ENCODE data around the gene CSN3. TPM values are rescaled to one million over a fixed set of nuclear protein-coding genes. Genes with fewer than 3 reads are reported as not detected.

Gene CSN3
- total and polyA plus RNA-seq, 2 of the 4 experiments (the other 2 are of a cell fraction), result not detected

- H2AK5ac ChIP-seq (ENCODE audit: low read depth, low read length), result no peak overlapping the region
- H3K36me3 ChIP-seq (ENCODE audit: control insufficient read depth, insufficient read depth, low read length), result no peaks in the 10 kb centered on the region
- no peaks in the 10 kb centered on the region for H4K20me1 ChIP-seq (ENCODE audit: insufficient read depth, low read length)
- no peak overlapping the region for H4K5ac ChIP-seq (ENCODE audit: low read depth, low read length)
- no peak overlapping the region for H2BK120ac ChIP-seq (ENCODE audit: low read depth, low read length)
- H3K14ac ChIP-seq (replicated peaks; ENCODE audit: low read depth, low read length), result no peak overlapping the region
- no peak overlapping the region for H4K8ac ChIP-seq (ENCODE audit: low read depth in 2 of 2, low read length in 2 of 2)
- H3K79me1 ChIP-seq (ENCODE audit: low read depth in 1 of 2, low read length in 2 of 2), result no peaks in the 10 kb centered on the region
- no peak overlapping the region for H2BK5ac ChIP-seq (ENCODE audit: low read depth, low read length, poor library complexity, severe bottlenecking)
- no peak overlapping the region for H4K91ac ChIP-seq (ENCODE audit: insufficient read depth, low read depth, low read length)
- no peak overlapping the region for H2AFZ ChIP-seq (replicated peaks; ENCODE audit: low read length, poor library complexity)
- H3K9me1 ChIP-seq (ENCODE audit: insufficient read depth, low read length), result no peaks in the 10 kb centered on the region
- no peaks in the 10 kb centered on the region for H3K27me3 ChIP-seq (ENCODE audit: control insufficient read depth, insufficient read depth, low read length)
- H3K27ac ChIP-seq (ENCODE audit: insufficient read depth, low read length), result no peak overlapping the region
- no peaks in the 10 kb centered on the region for H3K4me1 ChIP-seq (ENCODE audit: control insufficient read depth, insufficient read depth, low read length)
- TF ChIP-seq MAFK (IDR thresholded peaks at IDR 0.05; ENCODE audit: low read depth, low read length) (no peak), MXI1 (IDR thresholded peaks at IDR 0.05; ENCODE audit: borderline replicate concordance, low read depth, low read length) (no peak), BHLHE40 (IDR thresholded peaks at IDR 0.05; ENCODE audit: low read depth, low read length) (no peak), USF2 (IDR thresholded peaks at IDR 0.05; ENCODE audit: low read depth, low read length) (no peak), CTCF (conservative IDR thresholded peaks at IDR 0.05; ENCODE audit: low read depth, low read length) (no peak), FOS (IDR thresholded peaks at IDR 0.05; ENCODE audit: low read depth, low read length) (no peak), RAD21 (IDR thresholded peaks at IDR 0.05; ENCODE audit: low read length) (no peak), POLR2A (IDR thresholded peaks at IDR 0.05; ENCODE audit: low read depth, low read length) (no peak), NFE2L2 (IDR thresholded peaks at IDR 0.05; ENCODE audit: low read depth, low read length) (no peak), CHD1 (IDR thresholded peaks at IDR 0.05; ENCODE audit: low read depth, low read length) (no peak), ELK1 (IDR thresholded peaks at IDR 0.05; ENCODE audit: borderline replicate concordance, low read depth, low read length) (no peak), MAZ (IDR thresholded peaks at IDR 0.05; ENCODE audit: borderline replicate concordance, low read depth, low read length) (no peak), RFX5 (IDR thresholded peaks at IDR 0.05; ENCODE audit: low read depth, low read length) (no peak)
- H3K56ac ChIP-seq (ENCODE audit: extremely low read depth, insufficient read depth, low read length), result no peak overlapping the region
- H3K4ac ChIP-seq (ENCODE audit: low read depth, low read length), result no peak overlapping the region
- POLR2A ChIA-PET (ENCODE audit: unreplicated experiment), result no interaction called here
- no TSS peak for BruUV-seq (replicated peaks)
- CTCF ChIA-PET, result no interaction called here
- no peak overlapping the region for H3K18ac ChIP-seq (ENCODE audit: low read depth, low read length)
- H3K4me2 ChIP-seq (ENCODE audit: low read depth, low read length), result no peak overlapping the region
- H3K9ac ChIP-seq (ENCODE audit: low read depth, low read length), result no peak overlapping the region
- no peak overlapping the region for H2BK15ac ChIP-seq (ENCODE audit: low read depth, low read length)
- no CpG with 5 or more reads among the region's 2 CpGs for WGBS, 2 experiments (ENCODE audit: extremely low coverage in 2 of 2, insufficient read length in 1 of 2)
- ATAC-seq (ENCODE audit: low read depth) (no peak), DNase-seq (no peak)
- no peak overlapping the region for H2BK20ac ChIP-seq (ENCODE audit: low read depth, low read length)
- H3K23ac ChIP-seq (ENCODE audit: low read depth, low read length), result no peak overlapping the region
- dilution Hi-C loops (cut with HindIII; ENCODE audit: low sequenced_read_pairs, unreplicated experiment), result no loop called here
- H3K9me3 ChIP-seq (ENCODE audit: control insufficient read depth, insufficient read depth, low read length), result no peaks in the 10 kb centered on the region
- H3K4me3 ChIP-seq (ENCODE audit: insufficient read depth, low read depth, low read length), result no peak overlapping the region
- intact Hi-C loops (cut with micrococcal nuclease), result no loop called here
- H2AK9ac ChIP-seq (replicated peaks; ENCODE audit: low read depth, low read length, poor library complexity), result no peak overlapping the region
- in situ Hi-C loops (cut with MboI; ENCODE audit: low sequenced_read_pairs), result no loop called here
Observed at GRCh38 chr4:70192895-70193294, 49.5 kb upstream of the CSN3 start.

Measured in IMR-90 (cell line).